Measurements from ENCODE around the gene HMMR.
A peak's percentile ranks its signal among the peaks of the same experiment; 100 is the strongest.
"Not testable (repeated sequence)": the region's sequence is repeated elsewhere in the genome, so short reads cannot be mapped to it uniquely, and the experiment has no call there.

The HMMR gene

GRCh38 chr5:163447875-163448274, 12.6 kb upstream of the HMMR start:
- H3K4me3 ChIP-seq (ENCODE audit: low read length) = no peak overlapping the region
- no peak for TF ChIP-seq ZNF274 (IDR thresholded peaks at IDR 0.05; ENCODE audit: low read depth, low read length)

GRCh38 chr5:163448491-163448890, 11.9 kb upstream of the HMMR start:
- H3K4me3 ChIP-seq (ENCODE audit: low read length) = no peak overlapping the region
- no peak for TF ChIP-seq ZNF274 (IDR thresholded peaks at IDR 0.05; ENCODE audit: low read depth, low read length)

GRCh38 chr5:163451489-163451888, 8.9 kb upstream of the HMMR start:
- no peak overlapping the region for H3K4me3 ChIP-seq (ENCODE audit: low read length)
- TF ChIP-seq ZNF274 (IDR thresholded peaks at IDR 0.05; ENCODE audit: low read depth, low read length) = no peak

- no peak overlapping the region for H3K4me3 ChIP-seq (ENCODE audit: low read length)
- TF ChIP-seq ZNF274 (IDR thresholded peaks at IDR 0.05; ENCODE audit: low read depth, low read length) = no peak
These were observed 6.7 kb upstream of the HMMR start for GRCh38 chr5:163453705-163454104.

GRCh38 chr5:163455406-163455805, 5.0 kb upstream of the HMMR start:
- not testable (repeated sequence) for H3K4me3 ChIP-seq (ENCODE audit: low read length)

GRCh38 chr5:163456029-163456589, 4.3 kb upstream of the HMMR start:
- no peak for TF ChIP-seq ZNF274 (IDR thresholded peaks at IDR 0.05; ENCODE audit: low read depth, low read length)
- H3K4me3 ChIP-seq (ENCODE audit: low read length) = no peak overlapping the region; the same call in 1 of the 2 replicates

GRCh38 chr5:163456840-163457239, 3.6 kb upstream of the HMMR start:
- no peak overlapping the region for H3K4me3 ChIP-seq (ENCODE audit: low read length)
- TF ChIP-seq ZNF274 (IDR thresholded peaks at IDR 0.05; ENCODE audit: low read depth, low read length) = no peak

- peak overlapping the region; percentile 92 for H3K4me3 ChIP-seq (ENCODE audit: low read length)
- no peak for TF ChIP-seq ZNF274 (IDR thresholded peaks at IDR 0.05; ENCODE audit: low read depth, low read length)
These were observed 1.6 kb upstream of the HMMR start for GRCh38 chr5:163458778-163459385.

- TF ChIP-seq ZNF274 (IDR thresholded peaks at IDR 0.05; ENCODE audit: low read depth, low read length) = no peak
- H3K4me3 ChIP-seq (ENCODE audit: low read length) = peak overlapping the region; percentile 92
These were observed 992 bp upstream of the HMMR start for GRCh38 chr5:163459462-163459818.

GRCh38 chr5:163459819-163460561, 442 bp upstream of the HMMR start, which contains the start of gene NUDCD2:
Gene NUDCD2 (minus strand): TSS chr5:163460102. CDS start chr5:163460050, 52 bp downstream.
- peak within 1 kb of the TSS; percentile 99 for H3K4me3 ChIP-seq (ENCODE audit: low read length)
- no peak for TF ChIP-seq ZNF274 (IDR thresholded peaks at IDR 0.05; ENCODE audit: low read depth, low read length)

- TF ChIP-seq ZNF274 (IDR thresholded peaks at IDR 0.05; ENCODE audit: low read depth, low read length) = no peak
- no peak overlapping the region for H3K4me3 ChIP-seq (ENCODE audit: low read length)
These were observed 2.6 kb downstream of the HMMR start for GRCh38 chr5:163463063-163463435.

GRCh38 chr5:163467682-163468081, 7.2 kb downstream of the HMMR start:
- no peak for TF ChIP-seq ZNF274 (IDR thresholded peaks at IDR 0.05; ENCODE audit: low read depth, low read length)
- no peak overlapping the region for H3K4me3 ChIP-seq (ENCODE audit: low read length)

GRCh38 chr5:163473635-163474243, 13.3 kb downstream of the HMMR start:
- no peak overlapping the region for H3K4me3 ChIP-seq (ENCODE audit: low read length)
- no peak for TF ChIP-seq ZNF274 (IDR thresholded peaks at IDR 0.05; ENCODE audit: low read depth, low read length)

- H3K4me3 ChIP-seq (ENCODE audit: low read length) = no peak overlapping the region
- no peak for TF ChIP-seq ZNF274 (IDR thresholded peaks at IDR 0.05; ENCODE audit: low read depth, low read length)
These were observed 15.0 kb downstream of the HMMR start for GRCh38 chr5:163475411-163475810.

Measured in GM08714 (cell line).